Heart left ventricle (tissue), 16 donors: Measurements from ENCODE around the gene FABP7. TPM values are rescaled to one million over a fixed set of nuclear protein-coding genes. Genes with fewer than 3 reads are reported as not detected.

Source experiments
- ATAC-seq, 4 donors: fragments of 200-7000 bp; cut with Tn5 transposase; one replicate each; pipeline ENCODE4 v1.9.1; 2020 to 2022; ENCODE audit warnings: moderate library complexity in 4 of 4, mild to moderate bottlenecking in 3 of 4, moderate number of reproducible peaks in 1 of 4
- DNase-seq, 5 donors: peaks; one replicate each; pipeline ENCODE4 v3.0.0-alpha.2; 2020
- H3K27ac ChIP-seq, 12 donors: fragments of 200-600 bp; sonication (generic) in 4 of 12; one replicate each; pipeline versions ENCODE4 v1.5.0 to v1.8.0; 2016 to 2022; ENCODE audit warnings: mild to moderate bottlenecking in 2 of 12
- H3K27me3 ChIP-seq, 9 donors: fragments of 200-600 bp; sonication (generic) in 2 of 9; one replicate each; pipeline versions ENCODE4 v1.5.1 to v1.8.0; 2016 to 2022; ENCODE audit warnings: mild to moderate bottlenecking in 3 of 9
- H3K36me3 ChIP-seq, 9 donors: fragments of 200-600 bp; sonication (generic) in 2 of 9; one replicate each; pipeline versions ENCODE4 v1.5.0 to v1.8.0; 2018 to 2022; ENCODE audit warnings: mild to moderate bottlenecking in 2 of 9
- H3K4me1 ChIP-seq, 12 donors: fragments of 200-600 bp; sonication (generic) in 4 of 12; one replicate each; pipeline versions ENCODE4 v1.5.0 to v1.8.0; 2016 to 2022; ENCODE audit warnings: mild to moderate bottlenecking in 3 of 12
- H3K4me3 ChIP-seq, 12 donors: fragments of 200-600 bp; sonication (generic) in 4 of 12; one replicate each; pipeline versions ENCODE4 v1.5.0 to v1.8.0; 2017 to 2022; ENCODE audit warnings: mild to moderate bottlenecking in 9 of 12, moderate library complexity in 4 of 12
- H3K9me3 ChIP-seq, 12 donors: fragments of 200-600 bp; sonication (generic) in 4 of 12; one replicate each; pipeline versions ENCODE4 v1.5.0 to v1.8.0; 2016 to 2022; ENCODE audit warnings: mild to moderate bottlenecking in 1 of 12
- POLR2A ChIP-seq, 2 donors: fragments of 450-650 bp; IDR thresholded peaks; one replicate each; pipeline ENCODE4 v1.6.1; 2017; ENCODE audit warnings: antibody characterized with exemption in 2 of 2, mild to moderate bottlenecking in 2 of 2, moderate library complexity in 2 of 2
- WGBS, 4 donors: extraction: QIAGEN DNeasy Blood & Tissue Kit in 2 of 4; methylation state at CpG; one replicate each; pipeline versions ENCODE4 v1.1.5 to v1.1.7; 2013 to 2018; 5-methylcytosine and 5-hydroxymethylcytosine counted together
- intact Hi-C, 10 donors: fragments of 100-400 bp; cut with DNase I; formaldehyde crosslinking; loops; one replicate each; pipeline versions ENCODE4 v1.11.1 to v1.14.2; 2022
- polyA plus RNA-seq, 2 donors: library from polyadenylated mRNA; stranded (reverse); fragments of 200-250 nt; gene quantifications; one replicate each; pipeline ENCODE4 v1.2.3, GENCODE V29; 2013
- total RNA-seq, 9 donors: library from RNA; depleted of rRNA in 2 of 9; stranded (reverse); fragments of >200 nt in 2 of 9; fragmentation: NEBNext Ultra II Directional in 3 of 9; extraction: Animal tissue kit (Norgen Biotek cat#: 25700) in 3 of 9; gene quantifications; one replicate each; pipeline versions ENCODE4 v1.1.0 to v1.2.4, GENCODE V29; 2016 to 2023
- TF ChIP-seq, protein P1 (sequence below), 12 donors: fragments of 200-600 bp; sonication (generic) in 4 of 12; IDR thresholded peaks; one replicate each; pipeline versions ENCODE4 v1.5.0 to v1.8.0; 2018 to 2022; ENCODE audit warnings: antibody characterized with exemption in 12 of 12, mild to moderate bottlenecking in 5 of 12
- donor health status: ischemic (EF 13 %, LVEDD 7.1; RV severe dilation, severe dysfunction).
- donor health status: healthy with polysubstance abuse.
- donor health status: DM: no; HTN: yes; CAD: no.
- donor health status: DM: no; HTN: no; CAD: no.
- donor health status: ischemic (EF 25% LVEDD 6.9; RV normal size, moderate dysfunction).
- donor health status: ischemic (EF 25% LVEDD 5.7; RV mildly dilated, moderate dysfunction).
- donor health status: healthy.
- donor health status: DM: yes; HTN: yes; CAD: no.
- donor health status: ischemic (EF 35%, LVEDD 5.7; RV mildly dilated, moderate dysfunction).
- donor health status: nonischemic (EF 11% LVEDD 7.7; RV severe dilation, severe dysfunction).
- donor health status: DM: yes; HTN: yes; CAD: no.
- donor health status: PGD.
- donor health status: ischemic (EF 29% LVEDD 5.4; RV normal size, mild dysfunction).
- donor health status: nonischemic (EF 23%, LVEDD 6.1; RV moderate dilation, normal function).

FABP7 gene
- total and polyA plus RNA-seq, 11 donors, result 0.17 to 0.61 TPM; not detected in 9

GRCh38 chr6:122829456-122829855 is 49.9 kb downstream of the FABP7 start:
- Histone ChIP-seq H3K27me3 (peaks cover 0 to 45% (median 4%) of the 10 kb centered on the region in 9 donors), H3K4me1 (no peaks in the 10 kb centered on the region), H3K9me3 (no peaks in the 10 kb centered on the region), H3K36me3 (no peaks in the 10 kb centered on the region), H3K27ac (no peak overlapping the region), H3K4me3 (no peak overlapping the region)
- no peak for DNase-seq
- 63 to 86% (median 79%) methylated on average over 1 of the region's 1 CpG for WGBS, 4 donors
- no peak for ATAC-seq
- TF ChIP-seq, protein P1, sequence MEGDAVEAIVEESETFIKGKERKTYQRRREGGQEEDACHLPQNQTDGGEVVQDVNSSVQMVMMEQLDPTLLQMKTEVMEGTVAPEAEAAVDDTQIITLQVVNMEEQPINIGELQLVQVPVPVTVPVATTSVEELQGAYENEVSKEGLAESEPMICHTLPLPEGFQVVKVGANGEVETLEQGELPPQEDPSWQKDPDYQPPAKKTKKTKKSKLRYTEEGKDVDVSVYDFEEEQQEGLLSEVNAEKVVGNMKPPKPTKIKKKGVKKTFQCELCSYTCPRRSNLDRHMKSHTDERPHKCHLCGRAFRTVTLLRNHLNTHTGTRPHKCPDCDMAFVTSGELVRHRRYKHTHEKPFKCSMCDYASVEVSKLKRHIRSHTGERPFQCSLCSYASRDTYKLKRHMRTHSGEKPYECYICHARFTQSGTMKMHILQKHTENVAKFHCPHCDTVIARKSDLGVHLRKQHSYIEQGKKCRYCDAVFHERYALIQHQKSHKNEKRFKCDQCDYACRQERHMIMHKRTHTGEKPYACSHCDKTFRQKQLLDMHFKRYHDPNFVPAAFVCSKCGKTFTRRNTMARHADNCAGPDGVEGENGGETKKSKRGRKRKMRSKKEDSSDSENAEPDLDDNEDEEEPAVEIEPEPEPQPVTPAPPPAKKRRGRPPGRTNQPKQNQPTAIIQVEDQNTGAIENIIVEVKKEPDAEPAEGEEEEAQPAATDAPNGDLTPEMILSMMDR (IDR thresholded peaks at IDR 0.05), result no peak
- no peak for TF ChIP-seq POLR2A (IDR thresholded peaks at IDR 0.05)
- intact Hi-C loops, result no loop called here

DNA sequence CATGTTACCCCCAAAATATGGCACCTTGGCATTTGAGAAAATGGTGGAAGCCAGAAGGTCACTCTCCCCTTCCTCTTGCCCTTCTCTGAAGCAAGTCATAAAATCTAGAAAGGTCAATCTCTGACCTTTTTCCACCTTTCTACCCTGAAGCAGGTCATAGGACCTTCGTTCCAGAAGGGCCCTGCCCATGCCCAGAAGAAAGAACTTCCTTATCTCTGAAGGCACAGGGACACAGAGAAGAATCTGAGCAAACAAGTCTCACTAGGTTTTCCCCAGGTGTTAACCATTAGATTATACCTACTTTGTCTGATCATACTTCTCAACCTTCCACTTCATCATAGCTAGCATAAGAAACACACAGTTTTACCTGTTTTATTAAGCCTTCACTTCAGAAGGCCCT is 52.0 kb downstream of the FABP7 start:
- TF ChIP-seq POLR2A (IDR thresholded peaks at IDR 0.05), result no peak
- TF ChIP-seq, protein P1 (IDR thresholded peaks at IDR 0.05), result no peak
- intact Hi-C loops, result no loop called here
- H3K9me3 ChIP-seq, result no peaks in the 10 kb centered on the region
- H3K4me1 ChIP-seq, result no peaks in the 10 kb centered on the region
- H3K27ac ChIP-seq, result no peak overlapping the region
- WGBS, 4 donors, result 55 to 81% (median 74%) methylated on average over 1 of the region's 1 CpG
- DNase-seq (no peak), ATAC-seq (no peak)
- no peak overlapping the region for H3K4me3 ChIP-seq
- peaks cover 0 to 47% (median 4%) of the 10 kb centered on the region in 9 donors for H3K27me3 ChIP-seq
- H3K36me3 ChIP-seq, result no peaks in the 10 kb centered on the region

DNA sequence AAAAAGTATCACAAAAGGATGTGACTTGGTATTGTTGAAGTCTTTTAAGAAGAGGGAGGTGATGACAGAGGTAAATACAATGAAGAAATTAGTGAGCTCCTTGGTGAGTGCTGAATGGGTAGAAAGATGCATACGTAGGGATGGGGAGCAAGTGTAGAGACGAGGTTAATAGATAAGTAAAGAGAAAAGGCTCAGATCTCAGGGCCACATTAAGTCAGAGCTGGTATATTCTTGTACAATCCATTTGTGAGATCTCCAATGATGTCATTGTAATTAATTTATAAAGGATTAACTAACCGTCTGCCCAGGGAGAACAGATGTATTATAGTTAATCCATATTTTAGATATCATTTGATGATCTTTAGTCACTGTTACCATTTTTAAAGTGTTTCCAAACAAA is 52.9 kb downstream of the FABP7 start:
- DNase-seq (no peak), ATAC-seq (no peak)
- WGBS, 4 donors, result 73 to 82% (median 74%) methylated on average over 3 of the region's 3 CpGs
- TF ChIP-seq, protein P1 (IDR thresholded peaks at IDR 0.05), result no peak
- no peak for TF ChIP-seq POLR2A (IDR thresholded peaks at IDR 0.05)
- Histone ChIP-seq H3K27ac (no peak overlapping the region), H3K9me3 (no peaks in the 10 kb centered on the region), H3K27me3 (peaks cover 0 to 56% (median 4%) of the 10 kb centered on the region in 9 donors), H3K4me1 (no peaks in the 10 kb centered on the region), H3K4me3 (no peak overlapping the region), H3K36me3 (no peaks in the 10 kb centered on the region)
- intact Hi-C loops, result no loop called here

- 82 to 90% (median 86%) methylated on average over 7 of the region's 7 CpGs for WGBS, 4 donors
- TF ChIP-seq, protein P1 (IDR thresholded peaks at IDR 0.05), result no peak
- TF ChIP-seq POLR2A (IDR thresholded peaks at IDR 0.05), result no peak
- Histone ChIP-seq H3K27me3 (peaks cover 0 to 55% (median 4%) of the 10 kb centered on the region in 9 donors), H3K4me3 (no peak overlapping the region), H3K27ac (no peak overlapping the region), H3K9me3 (no peaks in the 10 kb centered on the region), H3K36me3 (no peaks in the 10 kb centered on the region), H3K4me1 (no peaks in the 10 kb centered on the region)
- ATAC-seq, result no peak
- intact Hi-C loops, result no loop called here
- DNase-seq, result no peak
Measured at GRCh38 chr6:122833021-122833491, 53.5 kb downstream of the FABP7 start.

Other genes starting within 250 kb of the FABP7 start
- gene PKIB, start 169.3 kb upstream of the FABP7 start, total RNA-seq, result under 1 TPM in 5 of 9 donors, not detected in 4; 0.27 to 0.96 (median 0.46) TPM
- gene PKIB, start 169.3 kb upstream of the FABP7 start, polyA plus RNA-seq, result under 1 TPM; 0.50 to 0.72 TPM
- gene SMPDL3A, start 9.5 kb downstream of the FABP7 start, total RNA-seq, result 10 to 100 TPM in 1 of 9 donors, 1 to 10 TPM in 8; 3.5 to 10.4 (median 4.6) TPM
- 1 to 10 TPM; 4.1 to 8.1 TPM for gene SMPDL3A, start 9.5 kb downstream of the FABP7 start, polyA plus RNA-seq
- under 1 TPM in 4 of 9 donors, not detected in 5; 0.05 to 0.44 (median 0.26) TPM for gene CLVS2, start 216.5 kb downstream of the FABP7 start, total RNA-seq
- under 1 TPM in 1 of 2 donors, not detected in 1; 0.01 TPM for gene CLVS2, start 216.5 kb downstream of the FABP7 start, polyA plus RNA-seq